ENCODE results near the gene PDZD7. TPM values are rescaled to one million over a fixed set of nuclear protein-coding genes. Genes with fewer than 3 reads are reported as not detected.
A peak's percentile ranks its signal among the peaks of the same experiment; 100 is the strongest.

Gene PDZD7
- polyA plus RNA-seq, 3 donors from 2014 or later: 0.28 to 1.1 TPM; not detected in 1

GRCh38 chr10:100995181-100995580, 35.7 kb downstream of the PDZD7 start:
- Mint-ChIP-seq H3K9me3 (no peaks in the 10 kb centered on the region), H3K4me3 (peak overlapping the region in 4 of 5 donors; percentile 29 to 90 (median 60)), H3K27ac (peak overlapping the region in 2 of 6 donors; percentile 68 to 77), H3K27me3 (ENCODE audit: low read depth in 3 of 3) (peaks cover 2 to 9% (median 5%) of the 10 kb centered on the region in 3 donors), H3K36me3 (peaks cover 13 to 17% (median 14%) of the 10 kb centered on the region in 3 donors), H3K4me1 (peaks cover 18 to 22% of the 10 kb centered on the region in 2 donors)
- DNase-seq: no peak

- DNase-seq: no peak
- peaks cover 2 to 9% (median 5%) of the 10 kb centered on the region in 3 donors for H3K27me3 Mint-ChIP-seq (ENCODE audit: low read depth in 3 of 3)
- H3K36me3 Mint-ChIP-seq: peaks cover 13 to 17% (median 14%) of the 10 kb centered on the region in 3 donors
- H3K4me3 Mint-ChIP-seq: no peak overlapping the region
- peaks cover 18 to 20% of the 10 kb centered on the region in 2 donors for H3K4me1 Mint-ChIP-seq
- H3K9me3 Mint-ChIP-seq: no peaks in the 10 kb centered on the region
- H3K27ac Mint-ChIP-seq: peak overlapping the region in 3 of 6 donors; percentile 40 to 65 (median 44)
These were observed 36.8 kb downstream of the PDZD7 start for GRCh38 chr10:100993986-100994708.

GRCh38 chr10:100989088-100989487, 41.8 kb downstream of the PDZD7 start:
- H3K9me3 Mint-ChIP-seq: no peaks in the 10 kb centered on the region
- H3K4me3 Mint-ChIP-seq: peak overlapping the region in 2 of 5 donors; percentile 21

GRCh38 chr10:100988166-100988565, 42.8 kb downstream of the PDZD7 start:
- H3K4me3 Mint-ChIP-seq: peak overlapping the region; percentile 89 to 96 (median 91)
- DNase-seq: no peak
- H3K4me1 Mint-ChIP-seq: peaks cover 26 to 28% of the 10 kb centered on the region in 2 donors
- H3K27ac Mint-ChIP-seq: peak overlapping the region in 2 of 6 donors; percentile 77 to 83
- H3K9me3 Mint-ChIP-seq: no peaks in the 10 kb centered on the region
- H3K27me3 Mint-ChIP-seq (ENCODE audit: low read depth in 3 of 3): peaks cover 0 to 7% (median 2%) of the 10 kb centered on the region in 3 donors
- peaks cover 13 to 22% (median 16%) of the 10 kb centered on the region in 3 donors for H3K36me3 Mint-ChIP-seq

More at GRCh38 chr10:100989088-100989487, 41.8 kb downstream of the PDZD7 start:
- Mint-ChIP-seq H3K27me3 (ENCODE audit: low read depth in 3 of 3) (peaks cover 0 to 7% (median 2%) of the 10 kb centered on the region in 3 donors), H3K27ac (no peak overlapping the region), H3K36me3 (peaks cover 13 to 22% (median 17%) of the 10 kb centered on the region in 3 donors), H3K4me1 (peaks cover 26 to 28% of the 10 kb centered on the region in 2 donors)
- DNase-seq: no peak

- Mint-ChIP-seq H3K27ac (peak overlapping the region; percentile 77 to 89 (median 86)), H3K27me3 (ENCODE audit: low read depth in 3 of 3) (peaks cover 0 to 7% (median 2%) of the 10 kb centered on the region in 3 donors), H3K4me1 (peaks cover 26 to 28% of the 10 kb centered on the region in 2 donors)
These were observed 43.3 kb downstream of the PDZD7 start for GRCh38 chr10:100987685-100988049.

GRCh38 chr10:100986952-100987684, 43.8 kb downstream of the PDZD7 start, which contains the start of the genes MRPL43 and TWNK:
Gene MRPL43, minus strand, starts transcription at chr10:100987497. Its CDS starts 54 bp downstream, at chr10:100987443.
Gene TWNK, plus strand, starts transcription at chr10:100987543. Its CDS starts 668 bp downstream, at chr10:100988211.
- peaks cover 19 to 25% (median 21%) of the 10 kb centered on the region in 3 donors for H3K36me3 Mint-ChIP-seq
- H3K9me3 Mint-ChIP-seq: no peaks in the 10 kb centered on the region
- peaks cover 0 to 7% (median 3%) of the 10 kb centered on the region in 3 donors for H3K27me3 Mint-ChIP-seq (ENCODE audit: low read depth in 3 of 3)
- H3K27ac Mint-ChIP-seq: peak within 1 kb of the TSS; percentile 77 to 89 (median 86)
- peak; percentile 80 to 83 (median 81) for DNase-seq
- peaks cover 26 to 28% of the 10 kb centered on the region in 2 donors for H3K4me1 Mint-ChIP-seq
- H3K4me3 Mint-ChIP-seq: peak within 1 kb of the TSS; percentile 89 to 96 (median 91)

More at GRCh38 chr10:100987685-100988049, 43.3 kb downstream of the PDZD7 start:
- H3K4me3 Mint-ChIP-seq: peak overlapping the region; percentile 89 to 96 (median 91)
- DNase-seq: no peak
- H3K9me3 Mint-ChIP-seq: no peaks in the 10 kb centered on the region
- peaks cover 15 to 21% (median 16%) of the 10 kb centered on the region in 3 donors for H3K36me3 Mint-ChIP-seq

GRCh38 chr10:100986623-100986951, 44.3 kb downstream of the PDZD7 start:
- Mint-ChIP-seq H3K36me3 (peaks cover 20 to 27% (median 23%) of the 10 kb centered on the region in 3 donors), H3K27me3 (ENCODE audit: low read depth in 3 of 3) (peaks cover 0 to 7% (median 4%) of the 10 kb centered on the region in 3 donors), H3K27ac (peak overlapping the region in 4 of 6 donors; percentile 60 to 89 (median 84)), H3K9me3 (no peaks in the 10 kb centered on the region), H3K4me3 (peak overlapping the region; percentile 89 to 96 (median 91)), H3K4me1 (peaks cover 26 to 28% of the 10 kb centered on the region in 2 donors)
- DNase-seq: no peak

GRCh38 chr10:100985336-100985735, 45.6 kb downstream of the PDZD7 start:
- Mint-ChIP-seq H3K4me1 (peaks cover 26 to 28% of the 10 kb centered on the region in 2 donors), H3K27ac (no peak overlapping the region), H3K9me3 (no peaks in the 10 kb centered on the region), H3K36me3 (peaks cover 8 to 21% (median 17%) of the 10 kb centered on the region in 3 donors), H3K27me3 (ENCODE audit: low read depth in 3 of 3) (peaks cover 0 to 7% (median 2%) of the 10 kb centered on the region in 3 donors), H3K4me3 (peak overlapping the region in 3 of 5 donors; percentile 58 to 93 (median 91))
- DNase-seq: no peak

GRCh38 chr10:100984672-100985177, 46.2 kb downstream of the PDZD7 start:
- no peak overlapping the region for H3K27ac Mint-ChIP-seq
- H3K9me3 Mint-ChIP-seq: no peaks in the 10 kb centered on the region
- peak overlapping the region in 1 of 5 donors; percentile 33 for H3K4me3 Mint-ChIP-seq
- H3K36me3 Mint-ChIP-seq: peaks cover 7 to 19% (median 15%) of the 10 kb centered on the region in 3 donors
- peaks cover 26 to 28% of the 10 kb centered on the region in 2 donors for H3K4me1 Mint-ChIP-seq
- H3K27me3 Mint-ChIP-seq (ENCODE audit: low read depth in 3 of 3): peaks cover 0 to 7% (median 2%) of the 10 kb centered on the region in 3 donors
- DNase-seq: no peak

GRCh38 chr10:100983868-100984671, 46.9 kb downstream of the PDZD7 start:
- Mint-ChIP-seq H3K4me3 (no peak overlapping the region), H3K4me1 (peaks cover 26 to 28% of the 10 kb centered on the region in 2 donors), H3K36me3 (peaks cover 9 to 19% (median 15%) of the 10 kb centered on the region in 3 donors), H3K9me3 (no peaks in the 10 kb centered on the region), H3K27ac (no peak overlapping the region), H3K27me3 (ENCODE audit: low read depth in 3 of 3) (peaks cover 0 to 7% (median 2%) of the 10 kb centered on the region in 3 donors)
- DNase-seq: no peak

- no peaks in the 10 kb centered on the region for H3K9me3 Mint-ChIP-seq
- peaks cover 11 to 19% (median 15%) of the 10 kb centered on the region in 3 donors for H3K36me3 Mint-ChIP-seq
- no peak for DNase-seq
- no peak overlapping the region for H3K4me3 Mint-ChIP-seq
- peaks cover 0 to 7% (median 2%) of the 10 kb centered on the region in 3 donors for H3K27me3 Mint-ChIP-seq (ENCODE audit: low read depth in 3 of 3)
- peaks cover 26 to 28% of the 10 kb centered on the region in 2 donors for H3K4me1 Mint-ChIP-seq
- peak overlapping the region in 2 of 6 donors; percentile 14 to 61 for H3K27ac Mint-ChIP-seq
These were observed 47.8 kb downstream of the PDZD7 start for GRCh38 chr10:100982916-100983830.
